Stimulated activated CD8-positive, alpha-beta memory T cell treated with anti-CD3 and anti-CD28 coated beads, Interleukin-7, amount 100 ng/mL, for 48 hours (primary cell): ENCODE measurements around the gene AIF1.

ENCODE experiments used
- DNase-seq, 2 donors: peaks; one replicate each; pipeline ENCODE4 v3.0.0-alpha.2; 2020; ENCODE audit warnings: low read depth in 1 of 2; ENCODE audit errors: extremely low read depth in 1 of 2

AIF1 gene

GRCh38 chr6:31620586-31621319 is 5.7 kb downstream of the AIF1 start, which contains the start of gene PRRC2A:
PRRC2A (plus strand) TSS chr6:31620715; CDS start chr6:31622790, 2,075 bp downstream.
- DNase-seq: peak; percentile 90 to 94

- DNase-seq: no peak
These were observed 6.4 kb downstream of the AIF1 start for GRCh38 chr6:31621320-31621939.

- no peak for DNase-seq
These were observed 7.0 kb downstream of the AIF1 start for GRCh38 chr6:31621991-31622390.

GRCh38 chr6:31622684-31623091 is 7.7 kb downstream of the AIF1 start:
- DNase-seq: no peak

GRCh38 chr6:31624070-31624469 is 9.0 kb downstream of the AIF1 start:
- no peak for DNase-seq

- no peak for DNase-seq
These were observed 11.9 kb downstream of the AIF1 start for GRCh38 chr6:31626952-31627351.

GRCh38 chr6:31627690-31628287 is 12.8 kb downstream of the AIF1 start:
- no peak for DNase-seq

- no peak for DNase-seq
These were observed 14.0 kb downstream of the AIF1 start for GRCh38 chr6:31629014-31629413.

- no peak for DNase-seq
These were observed 15.3 kb downstream of the AIF1 start for GRCh38 chr6:31630177-31630934.

GRCh38 chr6:31631209-31631608 is 16.2 kb downstream of the AIF1 start:
- DNase-seq: no peak

- DNase-seq: no peak
These were observed 16.7 kb downstream of the AIF1 start for GRCh38 chr6:31631681-31632278.

GRCh38 chr6:31632279-31632946 is 17.4 kb downstream of the AIF1 start:
- DNase-seq: no peak

GRCh38 chr6:31633447-31633846 is 18.4 kb downstream of the AIF1 start:
- no peak for DNase-seq

- no peak for DNase-seq
These were observed 19.1 kb downstream of the AIF1 start for GRCh38 chr6:31634131-31634530.

GRCh38 chr6:31634969-31635575 is 20.0 kb downstream of the AIF1 start:
- no peak for DNase-seq

- no peak for DNase-seq
These were observed 21.9 kb downstream of the AIF1 start for GRCh38 chr6:31636698-31637596.

GRCh38 chr6:31639043-31639442 is 24.0 kb downstream of the AIF1 start:
- no peak for DNase-seq

- DNase-seq: no peak
These were observed 24.4 kb downstream of the AIF1 start for GRCh38 chr6:31639449-31639861.

GRCh38 chr6:31640612-31641011 is 25.6 kb downstream of the AIF1 start:
- no peak for DNase-seq
